ENCODE measurements around the gene GABBR2. TPM values are rescaled to one million over a fixed set of nuclear protein-coding genes. Genes with fewer than 3 reads are reported as not detected.

Gene GABBR2
- total RNA-seq, 1 experiment from 2014 or later: 6.3 TPM

DNA sequence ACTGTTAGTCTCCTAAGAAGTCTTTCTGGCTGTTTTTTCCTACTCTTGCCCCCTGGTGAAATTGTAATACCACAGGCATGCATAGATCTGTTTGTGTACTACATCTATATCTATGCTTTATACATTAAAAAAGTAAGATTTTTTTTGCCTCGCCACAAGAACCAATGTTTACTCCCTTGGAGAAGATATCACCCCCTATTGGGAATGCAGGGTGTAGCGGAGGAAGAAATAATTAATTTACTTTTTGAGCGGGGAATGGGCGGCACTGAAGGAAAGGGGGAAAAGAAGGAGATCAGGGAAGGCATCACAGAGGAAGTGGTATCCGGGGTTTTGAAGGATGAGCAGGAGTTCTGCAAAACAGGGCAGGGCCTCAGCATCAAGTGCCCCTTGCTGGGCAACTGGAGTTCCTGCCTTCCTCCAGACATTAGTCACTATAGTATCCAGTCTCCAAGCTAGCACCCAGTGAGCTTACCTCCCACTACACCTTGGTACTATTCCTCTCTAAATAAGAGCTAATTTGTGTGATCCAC, 134.9 kb downstream of the GABBR2 start:
- ChIA-PET CTCF (no interaction called here), POLR2A (no interaction called here)
- TF ChIP-seq POLR2AphosphoS5 (IDR thresholded peaks at IDR 0.05; ENCODE audit: low read depth, low read length): no peak
- no peak for TF ChIP-seq TCF7L2 (IDR thresholded peaks at IDR 0.05; ENCODE audit: low read depth, low read length)
- no peak for TF ChIP-seq SIN3A (IDR thresholded peaks at IDR 0.05; ENCODE audit: borderline replicate concordance, insufficient read depth, low read depth, low read length)
- TF ChIP-seq, protein P1, sequence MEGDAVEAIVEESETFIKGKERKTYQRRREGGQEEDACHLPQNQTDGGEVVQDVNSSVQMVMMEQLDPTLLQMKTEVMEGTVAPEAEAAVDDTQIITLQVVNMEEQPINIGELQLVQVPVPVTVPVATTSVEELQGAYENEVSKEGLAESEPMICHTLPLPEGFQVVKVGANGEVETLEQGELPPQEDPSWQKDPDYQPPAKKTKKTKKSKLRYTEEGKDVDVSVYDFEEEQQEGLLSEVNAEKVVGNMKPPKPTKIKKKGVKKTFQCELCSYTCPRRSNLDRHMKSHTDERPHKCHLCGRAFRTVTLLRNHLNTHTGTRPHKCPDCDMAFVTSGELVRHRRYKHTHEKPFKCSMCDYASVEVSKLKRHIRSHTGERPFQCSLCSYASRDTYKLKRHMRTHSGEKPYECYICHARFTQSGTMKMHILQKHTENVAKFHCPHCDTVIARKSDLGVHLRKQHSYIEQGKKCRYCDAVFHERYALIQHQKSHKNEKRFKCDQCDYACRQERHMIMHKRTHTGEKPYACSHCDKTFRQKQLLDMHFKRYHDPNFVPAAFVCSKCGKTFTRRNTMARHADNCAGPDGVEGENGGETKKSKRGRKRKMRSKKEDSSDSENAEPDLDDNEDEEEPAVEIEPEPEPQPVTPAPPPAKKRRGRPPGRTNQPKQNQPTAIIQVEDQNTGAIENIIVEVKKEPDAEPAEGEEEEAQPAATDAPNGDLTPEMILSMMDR (IDR thresholded peaks at IDR 0.05): no peak
- TF ChIP-seq, protein P2, sequence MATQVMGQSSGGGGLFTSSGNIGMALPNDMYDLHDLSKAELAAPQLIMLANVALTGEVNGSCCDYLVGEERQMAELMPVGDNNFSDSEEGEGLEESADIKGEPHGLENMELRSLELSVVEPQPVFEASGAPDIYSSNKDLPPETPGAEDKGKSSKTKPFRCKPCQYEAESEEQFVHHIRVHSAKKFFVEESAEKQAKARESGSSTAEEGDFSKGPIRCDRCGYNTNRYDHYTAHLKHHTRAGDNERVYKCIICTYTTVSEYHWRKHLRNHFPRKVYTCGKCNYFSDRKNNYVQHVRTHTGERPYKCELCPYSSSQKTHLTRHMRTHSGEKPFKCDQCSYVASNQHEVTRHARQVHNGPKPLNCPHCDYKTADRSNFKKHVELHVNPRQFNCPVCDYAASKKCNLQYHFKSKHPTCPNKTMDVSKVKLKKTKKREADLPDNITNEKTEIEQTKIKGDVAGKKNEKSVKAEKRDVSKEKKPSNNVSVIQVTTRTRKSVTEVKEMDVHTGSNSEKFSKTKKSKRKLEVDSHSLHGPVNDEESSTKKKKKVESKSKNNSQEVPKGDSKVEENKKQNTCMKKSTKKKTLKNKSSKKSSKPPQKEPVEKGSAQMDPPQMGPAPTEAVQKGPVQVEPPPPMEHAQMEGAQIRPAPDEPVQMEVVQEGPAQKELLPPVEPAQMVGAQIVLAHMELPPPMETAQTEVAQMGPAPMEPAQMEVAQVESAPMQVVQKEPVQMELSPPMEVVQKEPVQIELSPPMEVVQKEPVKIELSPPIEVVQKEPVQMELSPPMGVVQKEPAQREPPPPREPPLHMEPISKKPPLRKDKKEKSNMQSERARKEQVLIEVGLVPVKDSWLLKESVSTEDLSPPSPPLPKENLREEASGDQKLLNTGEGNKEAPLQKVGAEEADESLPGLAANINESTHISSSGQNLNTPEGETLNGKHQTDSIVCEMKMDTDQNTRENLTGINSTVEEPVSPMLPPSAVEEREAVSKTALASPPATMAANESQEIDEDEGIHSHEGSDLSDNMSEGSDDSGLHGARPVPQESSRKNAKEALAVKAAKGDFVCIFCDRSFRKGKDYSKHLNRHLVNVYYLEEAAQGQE (IDR thresholded peaks at IDR 0.05; ENCODE audit: insufficient read depth in 1 of 2, low read depth in 2 of 2, low read length in 1 of 2): no peak
- Histone ChIP-seq H3K4me3 (ENCODE audit: low read depth in 2 of 2, low read length in 2 of 2) (no peak overlapping the region), H3K36me3 (ENCODE audit: control insufficient read depth, insufficient read depth, low read length) (no peaks in the 10 kb centered on the region), H3K4me1 (ENCODE audit: control insufficient read depth, insufficient read depth, low read length) (no peaks in the 10 kb centered on the region), H3K27me3 (ENCODE audit: control insufficient read depth, insufficient read depth, low read length) (no peaks in the 10 kb centered on the region), H3K27ac (ENCODE audit: low read length) (no peak overlapping the region), H3K9me3 (ENCODE audit: control insufficient read depth, insufficient read depth, low read depth, low read length) (no peaks in the 10 kb centered on the region)
- ATAC-seq: no peak
- no peak for DNase-seq (ENCODE audit: low read depth, low spot score)
- in situ Hi-C loops (cut with HindIII; ENCODE audit: low pct_unique_long_range_greater_than_20kb, low sequenced_read_pairs) (no loop called here), intact Hi-C loops (cut with micrococcal nuclease; ENCODE audit: unreplicated experiment) (no loop called here)
- no TSS peak for BruUV-seq (replicated peaks)

DNA sequence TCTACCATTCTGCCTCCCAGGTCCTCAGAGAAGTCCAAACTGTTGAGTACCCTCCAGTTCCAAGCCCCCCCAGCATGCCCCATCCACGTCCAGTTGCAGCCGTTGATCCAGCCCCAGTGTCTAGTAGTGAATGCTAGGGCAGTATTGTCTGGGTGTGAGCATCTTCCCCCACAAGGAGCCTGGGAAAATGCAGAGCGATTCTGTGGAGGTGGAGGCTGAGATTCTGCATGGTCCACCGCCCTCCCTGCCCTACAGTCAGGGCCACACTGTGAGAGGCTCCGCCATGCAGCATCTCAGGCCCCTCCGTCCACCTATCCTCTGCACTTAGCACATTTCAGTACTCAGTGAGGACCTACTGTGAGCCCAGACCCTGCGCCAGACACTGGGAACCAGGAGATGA, 135.9 kb downstream of the GABBR2 start:
- ChIA-PET CTCF (no interaction called here), POLR2A (no interaction called here)
- no peak for DNase-seq (ENCODE audit: low read depth, low spot score)
- ATAC-seq: no peak
- in situ Hi-C loops (cut with HindIII; ENCODE audit: low pct_unique_long_range_greater_than_20kb, low sequenced_read_pairs) (no loop called here), intact Hi-C loops (cut with micrococcal nuclease; ENCODE audit: unreplicated experiment) (no loop called here)
- no peaks in the 10 kb centered on the region for H3K36me3 ChIP-seq (ENCODE audit: control insufficient read depth, insufficient read depth, low read length)
- H3K9me3 ChIP-seq (ENCODE audit: control insufficient read depth, insufficient read depth, low read depth, low read length): no peaks in the 10 kb centered on the region
- H3K27me3 ChIP-seq (ENCODE audit: control insufficient read depth, insufficient read depth, low read length): no peaks in the 10 kb centered on the region
- no peaks in the 10 kb centered on the region for H3K4me1 ChIP-seq (ENCODE audit: control insufficient read depth, insufficient read depth, low read length)
- TF ChIP-seq POLR2AphosphoS5 (IDR thresholded peaks at IDR 0.05; ENCODE audit: low read depth, low read length): no peak
- TF ChIP-seq SIN3A (IDR thresholded peaks at IDR 0.05; ENCODE audit: borderline replicate concordance, insufficient read depth, low read depth, low read length): no peak
- TF ChIP-seq, protein P2 (IDR thresholded peaks at IDR 0.05; ENCODE audit: insufficient read depth in 1 of 2, low read depth in 2 of 2, low read length in 1 of 2): no peak
- TF ChIP-seq, protein P1 (IDR thresholded peaks at IDR 0.05): no peak
- TF ChIP-seq TCF7L2 (IDR thresholded peaks at IDR 0.05; ENCODE audit: low read depth, low read length): no peak
- H3K27ac ChIP-seq (ENCODE audit: low read length): no peak overlapping the region
- BruUV-seq (replicated peaks): no TSS peak
- no peak overlapping the region for H3K4me3 ChIP-seq (ENCODE audit: low read depth in 2 of 2, low read length in 2 of 2)
